Nucleus accumbens (tissue), 56 donors: ENCODE measurements around the gene MRPL45.
"Not testable (repeated sequence)": the region's sequence is repeated elsewhere in the genome, so short reads cannot be mapped to it uniquely, and the experiment has no call there.

ENCODE experiments used
- DNase-seq, 56 donors: peaks; one replicate each; lab custom pipeline; 2025; lab: John Stamatoyannopoulos, UW

The MRPL45 gene

GRCh38 chr17:38296834-38297517 is at the start of gene MRPL45:
Gene MRPL45 (plus strand): TSS chr17:38297168. CDS start chr17:38297184, 16 bp downstream.
- peak; percentile 55 to 98 (median 94) for DNase-seq

DNA sequence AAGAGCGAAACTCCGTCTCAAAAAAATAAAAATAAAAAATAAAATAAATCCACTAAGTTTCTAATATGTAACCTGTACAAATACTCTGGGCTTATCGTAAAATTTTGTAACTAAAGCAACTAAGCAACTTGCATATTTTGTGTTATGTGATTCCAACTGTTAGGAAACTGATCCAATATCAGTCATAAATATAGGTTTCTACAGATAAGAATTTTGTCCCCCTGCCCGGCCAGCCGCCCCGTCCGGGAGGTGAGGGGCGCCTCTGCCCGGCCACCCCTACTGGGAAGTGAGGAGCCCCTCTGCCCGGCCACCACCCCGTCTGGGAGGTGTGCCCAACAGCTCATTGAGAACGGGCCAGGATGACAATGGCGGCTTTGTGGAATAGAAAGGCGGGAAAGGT is 43.8 kb upstream of the MRPL45 start:
- not testable (repeated sequence) for DNase-seq

DNA sequence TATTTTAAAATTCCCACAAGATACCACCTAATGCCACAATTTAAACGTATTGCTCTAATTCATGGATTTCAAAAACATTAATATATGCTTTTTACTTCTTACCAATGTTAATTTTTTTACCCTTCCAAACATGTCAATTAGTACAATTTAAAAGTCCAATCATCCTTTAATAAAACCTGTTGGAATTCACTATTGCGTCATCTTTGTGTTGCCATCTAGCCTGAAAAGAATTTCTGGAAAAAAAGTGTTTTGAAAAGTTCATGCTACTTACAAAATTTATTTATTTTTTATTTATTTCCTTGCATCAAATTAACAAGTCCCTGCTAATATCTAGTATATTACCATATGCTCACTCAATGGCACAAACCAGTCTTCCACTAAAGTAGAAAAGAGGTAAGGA is 42.6 kb upstream of the MRPL45 start:
- DNase-seq = not testable (repeated sequence)

DNA sequence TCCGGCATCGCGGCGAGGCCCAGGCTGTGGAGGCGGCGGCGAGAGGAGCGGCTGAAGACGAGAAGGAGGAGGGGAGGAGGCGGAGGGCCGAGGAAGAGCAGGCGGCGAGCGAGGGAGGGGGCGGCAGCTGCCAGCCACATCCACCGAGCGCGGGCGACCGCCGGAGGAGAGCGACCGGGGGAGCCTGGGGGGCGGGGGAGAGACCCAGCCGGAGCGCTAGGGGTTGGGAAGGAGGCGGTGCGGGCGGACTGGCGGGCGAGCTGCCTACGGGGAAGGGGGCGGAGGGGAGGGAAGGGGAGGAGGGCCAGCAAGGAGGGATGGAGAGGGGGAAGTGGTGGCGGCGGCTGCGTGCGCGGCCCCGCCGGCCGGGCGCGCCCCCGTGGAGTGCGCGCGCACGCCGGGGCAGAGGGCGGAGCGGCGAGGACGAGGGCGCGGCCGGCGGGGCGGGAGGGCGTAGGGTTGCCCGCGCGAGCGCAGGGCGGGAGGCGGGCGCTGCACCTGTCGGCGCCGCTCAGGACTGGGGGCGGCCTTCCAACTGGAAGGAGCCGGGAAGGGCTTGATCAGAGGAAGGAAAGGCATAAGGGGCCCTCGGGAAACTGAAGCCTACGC is 39.9 kb upstream of the MRPL45 start:
- DNase-seq = peak in 55 of 56 donors; percentile 22 to 87 (median 77)

- DNase-seq = not testable (repeated sequence)
These were observed 30.9 kb upstream of the MRPL45 start for GRCh38 chr17:38265974-38266506.

DNA sequence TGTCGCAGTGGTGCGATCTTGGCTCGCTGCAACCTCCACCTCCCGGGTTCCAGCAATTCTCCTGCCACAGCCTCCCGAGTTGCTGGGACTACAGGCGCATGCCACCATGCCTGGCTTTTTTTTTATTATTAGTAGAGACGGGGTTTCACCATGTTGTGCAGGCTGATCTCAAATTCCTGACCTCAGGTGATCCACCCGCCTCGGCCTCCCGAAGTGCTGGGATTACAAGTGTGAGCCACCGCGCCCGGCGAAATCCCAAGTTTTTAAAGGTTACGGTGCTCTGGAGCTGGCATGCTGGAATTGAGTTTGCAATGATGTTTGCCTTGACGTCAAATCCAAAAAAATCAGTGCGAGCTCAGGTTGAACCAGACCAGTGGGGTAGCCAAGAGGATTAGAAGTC is 30.4 kb upstream of the MRPL45 start:
- not testable (repeated sequence) for DNase-seq

GRCh38 chr17:38268138-38268537 is 28.8 kb upstream of the MRPL45 start:
- DNase-seq = not testable (repeated sequence)

GRCh38 chr17:38269045-38269444 is 27.9 kb upstream of the MRPL45 start:
- not testable (repeated sequence) for DNase-seq

GRCh38 chr17:38269552-38269951 is 27.4 kb upstream of the MRPL45 start:
- DNase-seq = not testable (repeated sequence)

- not testable (repeated sequence) for DNase-seq
These were observed 11.0 kb upstream of the MRPL45 start for GRCh38 chr17:38285994-38286393.

DNA sequence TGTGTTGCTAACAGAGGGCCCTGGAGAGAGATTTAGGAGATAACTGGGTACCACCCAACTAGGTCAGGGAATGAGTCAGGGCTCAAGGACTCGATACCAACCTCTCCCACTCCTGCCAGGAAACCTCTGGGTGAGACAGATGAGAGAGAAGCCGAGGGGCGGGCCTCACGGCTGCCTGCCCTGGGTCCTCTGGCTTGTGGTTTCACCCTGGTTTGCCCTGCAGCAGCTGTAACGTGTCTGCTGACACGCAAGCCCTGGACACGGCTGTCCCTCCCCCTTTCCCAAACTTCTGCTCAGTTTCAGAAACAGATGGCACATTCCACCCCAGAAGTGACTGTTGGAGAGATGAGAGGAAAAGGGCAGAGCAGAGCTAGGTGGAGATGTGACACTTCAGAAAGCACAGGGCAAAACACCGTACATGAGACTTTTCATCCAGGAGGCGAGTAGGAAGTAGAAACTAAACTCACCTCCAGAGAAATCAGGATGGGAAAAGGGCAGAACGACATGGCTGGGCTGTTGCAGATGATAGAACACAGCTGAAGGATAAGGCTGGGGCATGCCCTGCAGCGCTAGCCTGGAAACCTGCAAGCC is 10.4 kb upstream of the MRPL45 start:
- not testable (repeated sequence) for DNase-seq

GRCh38 chr17:38288217-38288827 is 8.6 kb upstream of the MRPL45 start:
- peak in 2 of 56 donors; percentile 0 to 1 for DNase-seq

DNA sequence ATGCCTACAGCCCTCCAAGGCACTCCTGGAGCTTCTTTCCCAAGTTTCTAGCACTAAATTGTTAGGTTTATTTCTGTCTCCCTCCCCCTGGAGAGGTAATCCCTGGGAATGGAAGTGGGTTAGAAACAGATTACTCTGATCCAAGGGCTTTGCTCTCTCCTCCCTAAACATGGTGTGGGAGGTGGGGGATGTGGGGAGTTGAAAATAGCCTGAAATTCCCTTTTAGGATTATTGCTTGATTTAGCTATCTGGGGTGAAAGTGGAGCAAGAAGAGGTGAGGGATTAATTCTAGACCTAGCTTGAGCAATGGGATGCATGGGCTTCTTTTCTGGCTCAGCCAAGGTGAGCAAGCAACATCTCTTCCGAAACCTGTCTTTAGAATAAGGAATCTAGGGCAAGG is 7.2 kb upstream of the MRPL45 start:
- not testable (repeated sequence) for DNase-seq

DNA sequence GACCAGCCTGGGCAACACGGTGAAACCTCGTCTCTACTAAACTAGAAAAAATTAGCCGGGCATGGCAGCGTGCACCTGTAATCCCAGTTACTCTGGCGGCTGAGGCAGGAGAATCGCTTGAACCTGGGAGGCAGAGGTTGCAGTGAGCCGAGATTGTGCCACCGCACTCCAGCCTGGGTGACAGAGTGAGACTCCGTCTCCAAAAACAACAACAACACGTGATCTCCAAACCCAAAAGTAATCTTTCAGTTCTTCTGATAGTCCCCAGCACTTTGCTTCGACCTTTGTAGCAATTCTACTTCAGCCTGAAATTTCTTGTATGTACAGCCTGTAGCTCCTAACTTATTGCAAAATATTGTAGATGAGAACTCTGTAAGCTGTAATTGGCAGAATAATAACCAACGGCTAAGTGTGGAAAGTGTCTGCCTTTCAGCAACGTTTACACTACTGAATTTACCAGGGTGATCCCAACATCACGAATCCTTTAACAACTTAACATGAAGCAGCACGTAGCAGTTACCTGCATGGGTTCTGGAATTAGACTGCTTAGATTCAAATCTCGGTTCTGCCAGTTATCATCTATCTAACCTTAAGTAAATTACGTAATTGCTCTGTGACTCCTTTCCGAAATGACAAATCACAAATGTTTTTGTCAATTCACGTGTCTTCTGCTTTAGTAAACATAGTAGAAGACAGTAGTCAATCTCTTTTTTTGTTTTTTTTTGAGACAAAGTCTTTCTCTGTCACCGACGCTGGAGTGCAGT is 1.2 kb upstream of the MRPL45 start:
- DNase-seq = not testable (repeated sequence)

DNA sequence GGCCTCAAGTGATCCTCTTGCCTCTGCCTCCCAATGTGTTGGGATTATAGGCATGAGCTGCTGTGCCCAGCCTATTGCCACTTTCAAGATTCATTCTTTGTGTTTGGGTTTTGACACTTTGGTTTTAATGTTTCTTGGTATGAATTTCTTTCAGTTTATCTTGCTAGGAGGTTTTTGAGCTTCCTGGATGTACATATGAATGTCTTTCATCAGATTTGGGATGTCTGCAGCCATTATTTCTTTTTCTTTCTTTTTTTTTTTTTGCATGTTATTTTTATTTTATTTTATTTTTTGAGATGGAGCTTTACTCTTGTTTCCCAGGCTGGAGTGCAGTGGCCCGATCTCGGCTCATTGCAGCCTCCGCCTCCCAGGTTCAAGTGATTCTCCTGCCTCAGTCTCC is 18.5 kb downstream of the MRPL45 start:
- DNase-seq = no peak

DNA sequence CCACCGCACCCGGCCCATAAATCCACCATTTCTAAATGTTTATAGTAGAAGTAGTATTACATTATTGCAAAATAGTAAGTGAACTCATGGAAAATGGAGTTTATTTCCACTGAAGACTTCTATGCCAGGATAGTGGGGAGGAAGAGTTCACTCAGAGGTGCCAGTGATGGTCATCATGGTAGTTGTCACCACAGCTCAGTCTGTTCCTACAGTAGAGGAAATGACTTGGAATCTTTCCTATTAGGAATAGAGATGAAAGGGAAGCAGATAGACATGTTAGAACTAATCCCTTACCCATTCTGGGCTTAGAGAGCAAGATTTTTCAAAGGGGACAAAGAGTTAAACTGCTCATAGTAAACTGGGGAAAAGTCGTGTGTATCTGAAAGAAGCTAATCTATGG is 20.1 kb downstream of the MRPL45 start:
- no peak for DNase-seq

- DNase-seq = no peak
These were observed 23.5 kb downstream of the MRPL45 start for GRCh38 chr17:38320482-38320881.

- peak in 33 of 56 donors; percentile 7 to 75 (median 33) for DNase-seq
These were observed 25.3 kb downstream of the MRPL45 start for GRCh38 chr17:38322156-38322779.

DNA sequence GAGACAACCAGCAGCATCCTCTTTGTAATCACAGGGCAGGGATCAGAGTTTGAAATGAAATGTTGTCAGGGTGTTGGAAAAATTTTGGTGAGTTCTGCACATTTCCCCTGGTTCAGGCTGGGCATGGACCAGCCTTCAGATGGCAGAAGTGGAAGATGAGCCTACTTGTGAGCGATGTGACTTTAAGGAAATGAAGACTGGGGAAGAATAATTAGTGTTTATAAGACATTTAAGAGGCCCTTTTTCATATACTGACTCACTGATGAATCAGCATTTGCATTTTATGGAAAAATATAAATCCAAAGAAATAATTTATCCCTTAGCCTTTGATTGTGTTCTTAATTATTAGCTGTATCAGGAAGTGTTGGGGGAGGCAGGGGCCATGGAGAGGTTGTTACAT is 25.9 kb downstream of the MRPL45 start:
- DNase-seq = no peak
